ENCODE results near the gene SLC51B. TPM values are rescaled to one million over a fixed set of nuclear protein-coding genes. Genes with fewer than 3 reads are reported as not detected.

SLC51B gene
- not detected in 2 replicates for total RNA-seq

GRCh38 chr15:65044724-65045481 lies at the start of gene SLC51B:
Gene SLC51B, plus strand, starts transcription at chr15:65045387. Its CDS starts 4,618 bp downstream, at chr15:65050005.

GRCh38 chr15:65028921-65029735 lies 16.1 kb upstream of the SLC51B start, which contains the start of gene MTFMT:
Gene MTFMT, minus strand, starts transcription at chr15:65029639. Its CDS starts 26 bp downstream, at chr15:65029613.

GRCh38 chr15:65067645-65068402 lies 22.6 kb downstream of the SLC51B start, which contains the start of gene RASL12:
Gene RASL12, minus strand, starts transcription at chr15:65067991. Its CDS starts 156 bp downstream, at chr15:65067835.

GRCh38 chr15:65076486-65077290 lies 31.5 kb downstream of the SLC51B start, which contains the start of gene KBTBD13:
Gene KBTBD13, plus strand, starts transcription at chr15:65076746. Its CDS starts 70 bp downstream, at chr15:65076816.

Other genes starting within 250 kb of the SLC51B start
- gene PIF1, start 219.7 kb upstream of the SLC51B start, total RNA-seq, result 5.8 and 8.5 TPM in 2 replicates
- gene PLEKHO2, start 203.5 kb upstream of the SLC51B start, total RNA-seq, result 25.1 and 27.1 TPM in 2 replicates
- 2.3 and 5.4 TPM in 2 replicates for gene ANKDD1A, start 133.5 kb upstream of the SLC51B start, total RNA-seq
- gene SPG21, start 55.5 kb upstream of the SLC51B start, total RNA-seq, result 45.3 and 48.9 TPM in 2 replicates
- 19.0 and 20.9 TPM in 2 replicates for gene MTFMT, start 15.7 kb upstream of the SLC51B start, total RNA-seq
- 3.1 and 4.2 TPM in 2 replicates for gene RASL12, start 22.6 kb downstream of the SLC51B start, total RNA-seq
- not detected in 2 replicates for gene KBTBD13, start 31.4 kb downstream of the SLC51B start, total RNA-seq
- 0.16 and 0.36 TPM in 2 replicates for gene UBAP1L, start 69.8 kb downstream of the SLC51B start, total RNA-seq
- gene PDCD7, start 88.4 kb downstream of the SLC51B start, total RNA-seq, result 12.1 and 16.5 TPM in 2 replicates
- 20.2 and 34.7 TPM in 2 replicates for gene CLPX, start 140.0 kb downstream of the SLC51B start, total RNA-seq
- under 0.01 and 0.16 TPM in 2 replicates for gene CILP, start 166.1 kb downstream of the SLC51B start, total RNA-seq
- 2.5 and 5.8 TPM in 2 replicates for gene PARP16, start 241.5 kb downstream of the SLC51B start, total RNA-seq

Data from cardiac atrium fibroblast (primary cell).